Measurements from ENCODE around the gene CD48. TPM values are rescaled to one million over a fixed set of nuclear protein-coding genes. Genes with fewer than 3 reads are reported as not detected.

The CD48 gene
- total RNA-seq, 1 donor from 2014 or later = not detected

DNA sequence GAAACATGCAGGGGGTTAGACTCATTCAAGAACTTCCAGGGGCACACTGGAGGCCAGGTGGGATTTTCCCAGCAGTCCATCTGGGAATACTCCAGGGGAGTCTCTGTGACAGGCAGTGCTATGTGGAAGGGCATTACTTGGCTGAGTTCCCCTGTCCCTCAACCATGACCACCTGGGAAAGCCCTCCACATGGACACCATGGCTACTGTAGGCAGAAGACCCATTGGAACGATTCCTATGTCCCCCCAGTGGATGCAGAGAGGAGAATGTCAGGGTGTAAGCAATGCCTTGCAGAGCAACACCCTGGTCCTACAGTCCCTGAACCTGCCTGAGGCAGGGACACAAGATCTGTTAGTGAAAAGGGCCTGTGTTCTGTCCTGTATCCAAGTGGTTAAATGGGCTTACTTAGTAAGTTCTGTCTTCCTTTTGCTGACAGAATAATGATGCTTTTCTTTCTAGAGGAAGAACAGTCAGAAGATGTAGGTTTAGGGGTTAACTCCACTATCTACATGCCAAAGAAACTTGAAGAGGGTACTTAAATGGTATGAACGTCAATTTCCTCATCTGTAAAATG is 78.2 kb downstream of the CD48 start:
- DNase-seq (ENCODE audit: extremely low spot score, unreplicated experiment) = no peak
- H3K9me3 Mint-ChIP-seq = no peaks in the 10 kb centered on the region
- H3K36me3 Mint-ChIP-seq = no peaks in the 10 kb centered on the region
- no peak overlapping the region for H3K27ac Mint-ChIP-seq
- peaks cover 25% of the 10 kb centered on the region for H3K4me1 Mint-ChIP-seq (ENCODE audit: unreplicated experiment)
- peaks cover 17% of the 10 kb centered on the region for H3K27me3 Mint-ChIP-seq
- H3K4me3 Mint-ChIP-seq = no peak overlapping the region
- TF ChIP-seq, protein P1, sequence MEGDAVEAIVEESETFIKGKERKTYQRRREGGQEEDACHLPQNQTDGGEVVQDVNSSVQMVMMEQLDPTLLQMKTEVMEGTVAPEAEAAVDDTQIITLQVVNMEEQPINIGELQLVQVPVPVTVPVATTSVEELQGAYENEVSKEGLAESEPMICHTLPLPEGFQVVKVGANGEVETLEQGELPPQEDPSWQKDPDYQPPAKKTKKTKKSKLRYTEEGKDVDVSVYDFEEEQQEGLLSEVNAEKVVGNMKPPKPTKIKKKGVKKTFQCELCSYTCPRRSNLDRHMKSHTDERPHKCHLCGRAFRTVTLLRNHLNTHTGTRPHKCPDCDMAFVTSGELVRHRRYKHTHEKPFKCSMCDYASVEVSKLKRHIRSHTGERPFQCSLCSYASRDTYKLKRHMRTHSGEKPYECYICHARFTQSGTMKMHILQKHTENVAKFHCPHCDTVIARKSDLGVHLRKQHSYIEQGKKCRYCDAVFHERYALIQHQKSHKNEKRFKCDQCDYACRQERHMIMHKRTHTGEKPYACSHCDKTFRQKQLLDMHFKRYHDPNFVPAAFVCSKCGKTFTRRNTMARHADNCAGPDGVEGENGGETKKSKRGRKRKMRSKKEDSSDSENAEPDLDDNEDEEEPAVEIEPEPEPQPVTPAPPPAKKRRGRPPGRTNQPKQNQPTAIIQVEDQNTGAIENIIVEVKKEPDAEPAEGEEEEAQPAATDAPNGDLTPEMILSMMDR (conservative IDR thresholded peaks at IDR 0.05) = no peak

DNA sequence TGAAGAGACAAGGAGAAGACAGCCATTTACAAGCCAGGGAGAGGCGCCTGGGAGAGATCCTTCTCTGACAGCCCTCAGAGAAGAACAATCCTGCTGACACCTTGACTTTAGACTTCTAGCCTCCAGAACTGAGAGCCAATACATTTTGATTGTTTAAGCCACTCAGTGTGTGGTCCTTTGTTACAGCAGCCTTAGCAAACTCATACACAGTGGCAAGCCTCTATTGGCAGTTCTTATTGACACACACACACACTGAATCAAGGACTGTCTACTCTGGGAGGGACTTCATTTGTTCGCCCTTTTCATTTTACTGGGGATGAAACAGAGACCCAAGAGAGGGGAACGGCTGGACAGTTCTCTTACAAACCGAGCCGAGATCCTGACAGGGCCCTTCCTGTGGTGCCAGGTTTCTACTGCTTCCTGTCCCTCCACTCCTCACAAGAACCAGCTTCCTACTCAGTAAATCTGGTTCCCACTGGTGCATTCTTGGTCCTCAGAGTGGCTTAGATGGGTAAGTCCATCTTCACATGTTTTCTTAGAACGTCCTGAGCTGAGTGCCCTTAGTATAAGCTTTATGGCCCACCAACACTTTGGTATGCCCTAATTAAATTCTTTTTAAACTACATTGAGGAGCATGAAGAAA is 79.5 kb downstream of the CD48 start:
- no peak overlapping the region for H3K27ac Mint-ChIP-seq
- H3K4me3 Mint-ChIP-seq = no peak overlapping the region
- H3K4me1 Mint-ChIP-seq (ENCODE audit: unreplicated experiment) = peaks cover 20% of the 10 kb centered on the region

DNA sequence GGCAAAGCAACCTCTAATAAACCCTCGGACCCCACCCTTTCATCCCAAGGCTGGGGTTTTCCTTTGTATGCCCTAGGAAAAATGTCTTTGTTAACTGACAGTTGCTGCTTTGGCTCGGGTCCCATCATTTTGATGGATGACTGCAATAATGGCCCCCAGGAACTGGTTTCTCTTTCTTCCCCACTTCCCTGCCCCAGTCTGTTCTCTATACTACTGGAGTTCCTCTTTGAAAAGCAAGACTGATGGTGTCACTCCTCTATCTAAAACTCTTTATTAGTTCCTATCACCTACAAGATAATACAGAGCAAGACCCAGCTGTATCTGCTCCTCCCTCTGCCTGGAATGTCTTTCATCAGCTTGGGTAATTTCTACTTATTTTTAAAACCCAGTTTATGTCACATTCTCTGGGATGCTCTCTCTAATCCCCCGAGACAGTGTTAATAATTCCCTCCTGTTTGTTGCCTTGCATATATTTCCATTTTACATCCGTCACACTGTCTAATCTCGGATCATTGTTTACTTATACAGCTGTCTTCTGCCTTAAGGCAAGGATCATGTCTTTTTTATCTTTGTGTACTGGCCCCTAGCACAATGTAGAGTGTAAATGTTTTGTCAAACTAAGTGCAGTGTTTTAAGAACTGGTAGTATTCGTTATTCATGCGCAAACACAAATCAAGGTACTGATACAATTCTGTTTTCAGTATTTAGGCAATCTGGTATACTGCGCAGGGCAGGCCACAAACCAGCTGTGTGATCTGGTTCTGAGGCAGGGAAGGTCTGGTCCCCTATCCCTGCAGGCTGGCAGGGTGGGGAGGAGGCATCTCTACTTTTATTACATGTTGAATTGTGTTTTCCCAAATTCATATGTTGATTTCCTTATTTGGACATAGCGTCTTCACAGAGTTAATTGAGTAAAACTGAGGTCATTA is 80.8 kb downstream of the CD48 start:
- TF ChIP-seq, protein P1 (conservative IDR thresholded peaks at IDR 0.05) = no peak

More for the DNA sequence above, 79.5 kb downstream of the CD48 start:
- Mint-ChIP-seq H3K27me3 (peaks cover 8% of the 10 kb centered on the region), H3K36me3 (no peaks in the 10 kb centered on the region), H3K9me3 (no peaks in the 10 kb centered on the region)
- TF ChIP-seq, protein P1 (conservative IDR thresholded peaks at IDR 0.05) = no peak
- DNase-seq (ENCODE audit: extremely low spot score, unreplicated experiment) = no peak

DNA sequence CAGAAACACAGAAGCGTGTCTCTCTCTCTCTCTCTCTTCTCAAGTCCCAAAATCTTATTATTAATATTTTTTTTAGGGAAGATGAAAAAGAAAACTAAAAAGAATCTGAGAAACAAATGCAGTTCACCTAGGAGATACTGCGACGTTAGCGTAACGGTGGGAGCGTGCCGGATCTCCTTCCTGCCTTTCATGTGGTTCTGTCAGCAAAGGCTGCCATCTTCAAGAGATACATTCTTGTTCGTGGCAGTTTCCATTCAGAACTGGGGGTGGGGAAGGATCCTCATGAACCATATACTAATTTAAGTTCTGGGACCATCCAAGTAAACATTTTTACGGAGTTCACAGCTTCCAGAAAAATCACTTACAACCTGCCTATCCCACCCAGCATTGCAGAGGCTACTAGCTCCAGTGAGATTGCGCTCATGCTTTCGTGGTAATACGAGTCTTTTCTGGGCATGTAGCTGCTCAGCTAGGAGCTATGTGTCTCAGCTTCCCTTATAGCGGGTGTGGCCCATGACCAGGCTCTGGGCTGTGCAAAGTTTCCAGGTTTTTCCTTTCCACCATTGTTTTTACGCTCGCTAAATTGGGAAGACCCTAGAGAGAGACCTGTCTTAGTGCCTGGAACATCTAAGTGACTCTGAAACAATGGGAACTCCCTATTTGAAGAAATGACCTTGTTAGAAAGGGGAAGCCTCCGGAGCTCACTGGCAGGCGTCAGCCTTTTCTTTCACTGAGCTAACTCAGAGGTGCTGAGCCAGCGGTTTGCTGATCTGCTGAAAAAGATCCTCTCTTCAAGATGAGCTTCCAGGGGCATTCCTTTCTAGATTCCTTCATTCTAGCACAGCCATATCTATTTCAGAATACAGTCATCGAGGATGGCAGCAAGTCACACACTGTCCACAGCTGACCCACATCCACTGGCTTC is 82.1 kb downstream of the CD48 start:
- Mint-ChIP-seq H3K27ac (peak overlapping the region; percentile 50), H3K4me3 (peak overlapping the region; percentile 33), H3K4me1 (ENCODE audit: unreplicated experiment) (peaks cover 20% of the 10 kb centered on the region), H3K27me3 (peaks cover 14% of the 10 kb centered on the region), H3K36me3 (no peaks in the 10 kb centered on the region), H3K9me3 (no peaks in the 10 kb centered on the region)
- DNase-seq (ENCODE audit: extremely low spot score, unreplicated experiment) = no peak
- TF ChIP-seq, protein P1 (conservative IDR thresholded peaks at IDR 0.05) = no peak

More for the DNA sequence above, 80.8 kb downstream of the CD48 start:
- no peaks in the 10 kb centered on the region for H3K36me3 Mint-ChIP-seq
- peak overlapping the region; percentile 25 for H3K4me3 Mint-ChIP-seq
- peaks cover 8% of the 10 kb centered on the region for H3K27me3 Mint-ChIP-seq
- H3K9me3 Mint-ChIP-seq = no peaks in the 10 kb centered on the region
- no peak for DNase-seq (ENCODE audit: extremely low spot score, unreplicated experiment)
- peak overlapping the region; percentile 50 for H3K27ac Mint-ChIP-seq
- H3K4me1 Mint-ChIP-seq (ENCODE audit: unreplicated experiment) = peaks cover 20% of the 10 kb centered on the region

DNA sequence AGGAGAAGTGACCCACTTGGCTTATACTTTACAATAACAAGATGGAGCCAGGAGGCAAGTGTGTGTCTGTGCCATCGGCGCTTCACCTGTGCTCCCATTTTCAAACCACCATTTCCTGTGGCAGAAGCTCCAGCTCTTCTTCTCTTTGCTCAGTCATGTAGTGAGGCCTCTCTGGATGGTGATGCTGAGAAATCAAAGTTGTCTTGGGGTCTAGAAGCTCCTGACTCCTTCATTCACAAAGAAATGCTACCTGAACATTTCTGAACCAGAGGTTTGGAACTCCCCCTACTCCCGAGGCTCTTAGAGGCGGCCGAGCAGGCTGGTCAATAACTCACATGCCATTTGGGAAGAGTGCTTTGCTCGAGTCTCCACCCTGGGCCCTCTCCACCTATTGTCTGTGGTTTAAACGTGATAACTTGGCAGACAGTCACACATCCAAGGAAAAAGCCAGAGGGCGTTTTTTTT is 82.8 kb downstream of the CD48 start:
- Mint-ChIP-seq H3K4me3 (no peak overlapping the region), H3K27ac (no peak overlapping the region), H3K36me3 (no peaks in the 10 kb centered on the region), H3K27me3 (peaks cover 13% of the 10 kb centered on the region), H3K4me1 (ENCODE audit: unreplicated experiment) (peaks cover 20% of the 10 kb centered on the region), H3K9me3 (no peaks in the 10 kb centered on the region)
- TF ChIP-seq, protein P1 (conservative IDR thresholded peaks at IDR 0.05) = no peak
- DNase-seq (ENCODE audit: extremely low spot score, unreplicated experiment) = no peak

All from type B pancreatic cell (in vitro differentiated cells).